Gastrocnemius medialis (tissue), 4 donors: ENCODE measurements around the gene FBXW2.

Source experiments
- CTCF ChIP-seq, 5 experiments: fragments of 450-650 bp in 3 of 5; fragments of 200-600 bp in 2 of 5; sonication (generic) in 2 of 5; IDR thresholded peaks in 4 of 5; conservative IDR thresholded peaks in 1 of 5; 1 replicate in 4 of 5; 2 replicates in 1 of 5; pipeline ENCODE4 v1.5.1; 2016 to 2019; ENCODE audit warnings: antibody characterized with exemption in 5 of 5, mild to moderate bottlenecking in 3 of 5, moderate library complexity in 3 of 5
- POLR2A ChIP-seq, 2 donors: fragments of 450-650 bp; IDR thresholded peaks; one replicate each; pipeline ENCODE4 v1.6.1; 2017; ENCODE audit warnings: antibody characterized with exemption in 2 of 2, mild to moderate bottlenecking in 2 of 2, moderate library complexity in 2 of 2

GRCh38 chr9:120818595-120818994, 25.4 kb upstream of the FBXW2 start:
- TF ChIP-seq CTCF (IDR thresholded peaks at IDR 0.05 in 4 of 5, conservative IDR thresholded peaks at IDR 0.05 in 1 of 5): no peak
- no peak for TF ChIP-seq POLR2A (IDR thresholded peaks at IDR 0.05)
